ENCODE results near the gene TENM4. TPM values are rescaled to one million over a fixed set of nuclear protein-coding genes. Genes with fewer than 3 reads are reported as not detected.
"Not testable (repeated sequence)": the region's sequence is repeated elsewhere in the genome, so short reads cannot be mapped to it uniquely, and the experiment has no call there.

The TENM4 gene
- total and polyA plus RNA-seq, 2 of the 13 experiments (the other 11 are each of a cell fraction or from before 2014, with no cell fraction given), result not detected

DNA sequence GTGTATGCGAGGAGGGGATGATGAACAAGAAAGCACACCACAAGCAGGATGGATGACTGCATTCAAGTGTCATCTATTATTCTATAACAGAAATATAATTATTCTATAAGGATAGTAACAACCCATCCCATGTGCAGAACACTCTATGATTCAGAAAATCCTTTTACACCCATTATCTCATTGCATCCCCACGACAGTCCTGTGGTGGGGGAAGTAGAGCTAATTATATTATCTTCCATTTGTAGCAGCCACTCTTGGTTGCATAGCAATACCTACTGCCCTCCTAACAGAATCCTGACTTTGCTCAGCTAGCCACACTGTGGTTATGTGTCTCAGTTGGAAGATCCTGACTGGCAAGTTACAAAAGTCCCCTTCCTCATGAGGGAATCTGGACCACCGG is 459.7 kb downstream of the TENM4 start (continued):
- TF ChIP-seq ZNF570 (CRISPR knock-in tag; IDR thresholded peaks at IDR 0.05; ENCODE audit: borderline replicate concordance) (no peak), ZNF431 (CRISPR knock-in tag; IDR thresholded peaks at IDR 0.05; ENCODE audit: borderline replicate concordance, low read depth) (no peak), KAT8 (CRISPR knock-in tag; IDR thresholded peaks at IDR 0.05) (no peak), ZBTB8A (CRISPR knock-in tag; IDR thresholded peaks at IDR 0.05; ENCODE audit: borderline replicate concordance, low read depth) (no peak)

DNA sequence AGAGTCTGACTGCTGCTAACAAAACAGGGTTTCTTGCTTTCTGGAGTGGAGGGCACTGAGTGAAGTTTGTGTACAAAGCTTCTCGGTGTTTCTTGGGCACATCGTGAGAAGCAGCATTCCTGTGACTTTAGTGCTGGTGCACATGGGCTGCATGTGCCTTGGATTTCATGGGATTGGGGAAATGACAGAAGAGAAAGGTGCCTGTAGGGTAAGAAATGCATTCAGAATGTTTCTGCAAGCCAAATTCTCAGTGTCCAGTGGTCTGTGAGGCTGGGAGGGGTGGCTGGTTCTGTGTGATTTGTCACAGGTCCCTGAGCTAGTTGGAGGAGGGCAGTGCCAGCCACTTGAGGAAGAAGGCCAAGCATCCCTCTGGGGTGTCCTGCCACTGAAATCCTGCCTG is 462.0 kb downstream of the TENM4 start:
- in situ Hi-C loops (cut with HindIII; ENCODE audit: extremely low pct_ligation_motif_present, low pct_unique_long_range_greater_than_20kb) (no loop called here), intact Hi-C loops (cut with micrococcal nuclease; ENCODE audit: unreplicated experiment) (no loop called here)
- H3K9me3 ChIP-seq (ENCODE audit: low read length), result no peaks in the 10 kb centered on the region
- WGBS (ENCODE audit: low lambda C conversion rate), result 25% methylated on average over 2 of the region's 2 CpGs
- FAIRE-seq (no peak), ATAC-seq (no peak), DNase-seq (ENCODE audit: low spot score) (no peak)
- H3K9ac ChIP-seq (ENCODE audit: insufficient read depth, low read depth, low read length), result no peak overlapping the region
- ChIA-PET POLR2A (no interaction called here), CTCF (ENCODE audit: low intra/inter-chr PET ratio, low total read pairs) (no interaction called here)
- BruUV-seq (replicated peaks), result no TSS peak
- H2AFZ ChIP-seq (ENCODE audit: low read length), result no peak overlapping the region
- no peak for TF ChIP-seq ZEB1 (IDR thresholded peaks at IDR 0.05; ENCODE audit: insufficient replicate concordance, low read depth)
- H3K4me3 ChIP-seq (replicated peaks in 1 of 3; ENCODE audit: insufficient read depth in 1 of 3, low read depth in 2 of 3, low read length in 3 of 3), result no peak overlapping the region
- no peaks in the 10 kb centered on the region for H3K27me3 ChIP-seq (ENCODE audit: control insufficient read depth in 1 of 2, insufficient read depth in 2 of 2, low read length in 2 of 2)
- no peaks in the 10 kb centered on the region for H3K36me3 ChIP-seq (replicated peaks in 1 of 2; ENCODE audit: control insufficient read depth in 1 of 2, insufficient read depth in 2 of 2, low read length in 2 of 2)
- H3K79me2 ChIP-seq (ENCODE audit: insufficient read depth, low read length), result no peaks in the 10 kb centered on the region
- no peaks in the 10 kb centered on the region for H3K4me1 ChIP-seq (ENCODE audit: insufficient read depth, low read length)
- no peaks in the 10 kb centered on the region for H4K20me1 ChIP-seq (ENCODE audit: insufficient read depth, low read length)
- H3K27ac ChIP-seq (ENCODE audit: extremely low read length, insufficient read depth, low read length), result no peak overlapping the region
- H3K4me2 ChIP-seq (ENCODE audit: low read depth, low read length), result no peak overlapping the region

GRCh38 chr11:78977848-78978247 is 463.0 kb downstream of the TENM4 start:
- H2AFZ ChIP-seq (ENCODE audit: low read length); H3K4me2 ChIP-seq (ENCODE audit: low read depth, low read length); DNase-seq (ENCODE audit: low spot score); H3K27ac ChIP-seq (ENCODE audit: extremely low read length, insufficient read depth, low read length); in situ Hi-C loops (cut with HindIII; ENCODE audit: extremely low pct_ligation_motif_present, low pct_unique_long_range_greater_than_20kb); intact Hi-C loops (cut with micrococcal nuclease; ENCODE audit: unreplicated experiment); ATAC-seq; H3K27me3 ChIP-seq (ENCODE audit: control insufficient read depth in 1 of 2, insufficient read depth in 2 of 2, low read length in 2 of 2); FAIRE-seq; H3K79me2 ChIP-seq (ENCODE audit: insufficient read depth, low read length); H3K4me3 ChIP-seq (replicated peaks in 1 of 3; ENCODE audit: insufficient read depth in 1 of 3, low read depth in 2 of 3, low read length in 3 of 3); H3K9me3 ChIP-seq (ENCODE audit: low read length); CTCF ChIA-PET (ENCODE audit: low intra/inter-chr PET ratio, low total read pairs); H3K9ac ChIP-seq (ENCODE audit: insufficient read depth, low read depth, low read length); H3K4me1 ChIP-seq (ENCODE audit: insufficient read depth, low read length); H4K20me1 ChIP-seq (ENCODE audit: insufficient read depth, low read length); H3K36me3 ChIP-seq (replicated peaks in 1 of 2; ENCODE audit: control insufficient read depth in 1 of 2, insufficient read depth in 2 of 2, low read length in 2 of 2); POLR2A ChIA-PET; BruUV-seq (replicated peaks): not testable (repeated sequence)
- WGBS (ENCODE audit: low lambda C conversion rate), result 4% methylated on average over 3 of the region's 3 CpGs

Data from HepG2 (cell line).